ENCODE results near the gene PRR16.

Gene PRR16

DNA sequence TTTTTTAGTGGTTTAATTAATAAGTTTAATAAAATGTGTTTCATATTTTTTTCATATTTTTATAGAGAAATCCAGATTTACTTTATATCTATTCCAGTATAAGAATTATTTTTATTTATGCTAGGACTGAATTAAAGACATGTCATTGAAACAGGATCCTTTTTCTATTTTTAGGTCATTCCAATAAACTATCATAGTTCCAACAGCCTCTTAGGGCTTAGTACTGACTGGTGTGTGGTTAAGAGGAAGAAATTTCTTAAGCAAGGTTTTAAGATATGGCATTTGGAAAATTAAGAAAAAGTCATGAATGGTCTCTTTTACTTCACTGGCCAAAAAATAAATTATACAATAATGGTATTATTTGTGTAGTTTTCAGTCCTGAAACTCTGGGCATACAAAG, 31.2 kb upstream of the PRR16 start:
- H2AFZ ChIP-seq = no peak overlapping the region
- no peaks in the 10 kb centered on the region for H3K79me2 ChIP-seq
- no peak overlapping the region for H3K9ac ChIP-seq
- no peak overlapping the region for H3K4me3 ChIP-seq (ENCODE audit: low read depth, low read length)
- H3K4me2 ChIP-seq (ENCODE audit: low read length) = no peak overlapping the region
- TF ChIP-seq, protein P1, sequence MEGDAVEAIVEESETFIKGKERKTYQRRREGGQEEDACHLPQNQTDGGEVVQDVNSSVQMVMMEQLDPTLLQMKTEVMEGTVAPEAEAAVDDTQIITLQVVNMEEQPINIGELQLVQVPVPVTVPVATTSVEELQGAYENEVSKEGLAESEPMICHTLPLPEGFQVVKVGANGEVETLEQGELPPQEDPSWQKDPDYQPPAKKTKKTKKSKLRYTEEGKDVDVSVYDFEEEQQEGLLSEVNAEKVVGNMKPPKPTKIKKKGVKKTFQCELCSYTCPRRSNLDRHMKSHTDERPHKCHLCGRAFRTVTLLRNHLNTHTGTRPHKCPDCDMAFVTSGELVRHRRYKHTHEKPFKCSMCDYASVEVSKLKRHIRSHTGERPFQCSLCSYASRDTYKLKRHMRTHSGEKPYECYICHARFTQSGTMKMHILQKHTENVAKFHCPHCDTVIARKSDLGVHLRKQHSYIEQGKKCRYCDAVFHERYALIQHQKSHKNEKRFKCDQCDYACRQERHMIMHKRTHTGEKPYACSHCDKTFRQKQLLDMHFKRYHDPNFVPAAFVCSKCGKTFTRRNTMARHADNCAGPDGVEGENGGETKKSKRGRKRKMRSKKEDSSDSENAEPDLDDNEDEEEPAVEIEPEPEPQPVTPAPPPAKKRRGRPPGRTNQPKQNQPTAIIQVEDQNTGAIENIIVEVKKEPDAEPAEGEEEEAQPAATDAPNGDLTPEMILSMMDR (IDR thresholded peaks at IDR 0.05) = no peak
- H3K4me1 ChIP-seq = no peaks in the 10 kb centered on the region
- H3K27ac ChIP-seq = no peak overlapping the region
- no peaks in the 10 kb centered on the region for H3K36me3 ChIP-seq (ENCODE audit: control insufficient read depth, insufficient read depth, low read length)
- H3K9me3 ChIP-seq (ENCODE audit: control insufficient read depth, low read length) = no peaks in the 10 kb centered on the region
- H3K27me3 ChIP-seq (ENCODE audit: control insufficient read depth, insufficient read depth, low read length) = no peaks in the 10 kb centered on the region

GRCh38 chr5:120435129-120435528, 29.0 kb upstream of the PRR16 start:
- TF ChIP-seq, protein P1 (IDR thresholded peaks at IDR 0.05) = no peak

DNA sequence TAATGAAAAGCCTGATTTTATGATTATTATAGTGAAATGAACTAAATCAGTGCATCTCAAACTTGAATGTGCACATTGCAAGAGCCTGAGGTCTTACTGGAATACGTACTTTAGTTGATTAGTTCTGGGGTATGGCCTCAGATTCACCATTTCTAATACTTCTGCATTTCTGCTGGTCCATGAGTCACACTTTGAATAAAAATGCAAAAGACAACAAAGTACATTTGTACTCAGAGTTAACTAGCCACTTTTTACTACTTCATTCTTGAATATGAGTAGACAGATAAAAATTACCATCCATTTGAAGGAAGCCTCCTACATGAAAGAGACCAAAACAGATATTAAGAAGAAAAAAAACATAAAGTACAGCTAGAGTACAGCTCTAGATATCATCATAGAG, 27.1 kb upstream of the PRR16 start:
- Histone ChIP-seq H3K36me3 (ENCODE audit: control insufficient read depth, insufficient read depth, low read length) (no peaks in the 10 kb centered on the region), H3K9ac (no peak overlapping the region), H3K4me3 (ENCODE audit: low read depth, low read length) (no peak overlapping the region), H3K27ac (no peak overlapping the region), H3K4me2 (ENCODE audit: low read length) (no peak overlapping the region), H3K79me2 (no peaks in the 10 kb centered on the region), H3K9me3 (ENCODE audit: control insufficient read depth, low read length) (no peaks in the 10 kb centered on the region), H3K4me1 (no peaks in the 10 kb centered on the region), H3K27me3 (ENCODE audit: control insufficient read depth, insufficient read depth, low read length) (no peaks in the 10 kb centered on the region), H2AFZ (no peak overlapping the region)
- TF ChIP-seq, protein P1 (IDR thresholded peaks at IDR 0.05) = no peak

More at GRCh38 chr5:120435129-120435528, 29.0 kb upstream of the PRR16 start:
- no peaks in the 10 kb centered on the region for H3K79me2 ChIP-seq
- H3K27me3 ChIP-seq (ENCODE audit: control insufficient read depth, insufficient read depth, low read length) = no peaks in the 10 kb centered on the region
- H3K4me2 ChIP-seq (ENCODE audit: low read length) = no peak overlapping the region
- H3K9ac ChIP-seq = no peak overlapping the region
- H3K36me3 ChIP-seq (ENCODE audit: control insufficient read depth, insufficient read depth, low read length) = no peaks in the 10 kb centered on the region
- no peaks in the 10 kb centered on the region for H3K4me1 ChIP-seq
- no peaks in the 10 kb centered on the region for H3K9me3 ChIP-seq (ENCODE audit: control insufficient read depth, low read length)
- H3K27ac ChIP-seq = no peak overlapping the region
- H3K4me3 ChIP-seq (ENCODE audit: low read depth, low read length) = no peak overlapping the region
- H2AFZ ChIP-seq = no peak overlapping the region

DNA sequence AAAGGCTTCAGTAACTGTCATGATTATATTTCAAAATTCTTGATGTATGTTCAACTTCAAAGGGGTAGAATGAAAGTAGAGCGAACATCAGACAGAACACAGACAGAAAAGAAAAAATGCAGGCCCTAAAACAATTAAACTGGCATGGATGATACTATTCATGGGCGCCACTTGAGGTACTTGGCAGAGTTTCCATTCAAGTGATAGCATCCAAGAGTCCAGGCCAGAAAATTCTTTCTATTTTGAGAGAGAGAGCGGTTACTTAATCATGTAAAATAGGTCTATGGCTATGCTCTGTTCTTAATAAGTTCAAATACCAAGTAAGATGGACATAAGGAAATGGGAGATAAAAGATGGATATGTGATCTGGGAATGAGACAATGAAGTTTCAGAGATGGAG, 21.4 kb upstream of the PRR16 start:
- Histone ChIP-seq H3K9ac (no peak overlapping the region), H3K4me2 (ENCODE audit: low read length) (no peak overlapping the region), H3K27me3 (ENCODE audit: control insufficient read depth, insufficient read depth, low read length) (no peaks in the 10 kb centered on the region), H3K9me3 (ENCODE audit: control insufficient read depth, low read length) (no peaks in the 10 kb centered on the region), H3K27ac (no peak overlapping the region), H3K4me1 (no peaks in the 10 kb centered on the region), H3K79me2 (no peaks in the 10 kb centered on the region), H3K36me3 (ENCODE audit: control insufficient read depth, insufficient read depth, low read length) (no peaks in the 10 kb centered on the region), H3K4me3 (ENCODE audit: low read depth, low read length) (no peak overlapping the region), H2AFZ (no peak overlapping the region)
- TF ChIP-seq, protein P1 (IDR thresholded peaks at IDR 0.05) = no peak

GRCh38 chr5:120443607-120444006, 20.5 kb upstream of the PRR16 start:
- Histone ChIP-seq H3K27me3 (ENCODE audit: control insufficient read depth, insufficient read depth, low read length) (no peaks in the 10 kb centered on the region), H3K36me3 (ENCODE audit: control insufficient read depth, insufficient read depth, low read length) (no peaks in the 10 kb centered on the region), H3K4me1 (no peaks in the 10 kb centered on the region), H3K79me2 (no peaks in the 10 kb centered on the region), H3K9me3 (ENCODE audit: control insufficient read depth, low read length) (no peaks in the 10 kb centered on the region), H3K27ac (no peak overlapping the region), H3K4me2 (ENCODE audit: low read length) (no peak overlapping the region), H3K4me3 (ENCODE audit: low read depth, low read length) (no peak overlapping the region), H3K9ac (no peak overlapping the region), H2AFZ (no peak overlapping the region)
- TF ChIP-seq, protein P1 (IDR thresholded peaks at IDR 0.05) = no peak

All from parathyroid adenoma (tissue), 2 donors.